Kidney epithelial cell (primary cell): ENCODE measurements around the gene COL19A1. TPM values are rescaled to one million over a fixed set of nuclear protein-coding genes. Genes with fewer than 3 reads are reported as not detected.

Experiments
- DNase-seq: peaks from one replicate; pipeline ENCODE4 v3.0.0-alpha.2; 2010; ENCODE audit warnings: low read depth
- H3K27me3 ChIP-seq: 2 replicates; pipeline ENCODE4 v1.6.0; 2011; ENCODE audit warnings: low read length; ENCODE audit not compliant: control insufficient read depth, insufficient read depth
- H3K36me3 ChIP-seq: 2 replicates; pipeline ENCODE4 v1.5.1; 2011; ENCODE audit warnings: low read length; ENCODE audit not compliant: control insufficient read depth, insufficient read depth
- H3K4me3 ChIP-seq: 2 replicates; pipeline ENCODE4 v1.5.1; 2011; ENCODE audit warnings: low read depth, mild to moderate bottlenecking, control low read depth, low read length
- CTCF ChIP-seq: IDR thresholded peaks from 2 replicates; pipeline ENCODE4 v1.5.1; 2011; ENCODE audit warnings: mild to moderate bottlenecking, moderate library complexity, low read length, control low read depth, inconsistent platforms; ENCODE audit not compliant: insufficient read depth, poor library complexity, severe bottlenecking
- total RNA-seq: library from RNA; depleted of rRNA; stranded (reverse); fragments of >200 nt; gene quantifications from 2 replicates; pipeline ENCODE4 v1.2.3, GENCODE V29; 2015

COL19A1 gene
- total RNA-seq, 1 donor from 2014 or later: not detected

DNA sequence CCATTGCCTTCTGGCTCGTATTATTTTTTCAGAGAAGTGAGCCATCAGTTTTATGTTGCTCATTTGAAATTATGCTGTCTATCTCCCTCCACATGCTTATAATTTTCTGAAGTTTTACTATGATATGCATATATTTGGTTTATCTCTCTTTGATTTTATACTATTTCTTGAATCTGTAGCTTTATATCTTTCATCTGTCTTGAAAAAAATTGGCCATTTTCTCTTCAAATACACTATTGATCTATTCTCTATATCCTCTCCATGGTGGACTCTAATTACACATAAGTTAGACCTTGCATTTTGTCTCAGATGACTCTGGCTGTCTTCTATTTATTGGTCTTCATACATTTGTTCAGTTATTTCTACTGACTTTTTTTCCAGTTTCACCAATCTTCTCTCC, 13.7 kb upstream of the COL19A1 start:
- no peaks in the 10 kb centered on the region for H3K36me3 ChIP-seq
- no peak for TF ChIP-seq CTCF
- no peak overlapping the region for H3K4me3 ChIP-seq
- no peaks in the 10 kb centered on the region for H3K27me3 ChIP-seq
- DNase-seq: no peak

DNA sequence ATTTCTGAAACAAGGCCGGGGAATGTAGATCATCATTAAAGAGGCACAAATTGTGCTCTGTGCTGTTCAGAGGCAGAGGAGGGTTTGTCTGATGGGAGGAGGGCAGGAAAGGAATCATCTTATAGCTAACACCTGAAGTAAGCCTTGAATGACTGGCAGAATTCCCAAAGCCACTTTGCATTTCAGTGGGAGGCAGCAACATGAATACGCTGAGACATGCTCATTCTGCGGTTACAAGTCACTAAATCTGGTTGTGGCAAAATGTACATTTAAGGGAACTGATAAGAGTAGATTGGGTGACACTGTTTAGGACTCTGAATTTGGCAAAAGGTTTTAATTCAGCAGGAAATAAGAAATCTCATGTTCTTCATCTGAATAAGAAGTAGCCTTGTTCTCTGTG, 4.4 kb upstream of the COL19A1 start:
- H3K27me3 ChIP-seq: peaks cover 2% of the 10 kb centered on the region
- no peak for DNase-seq
- TF ChIP-seq CTCF: no peak
- no peak overlapping the region for H3K4me3 ChIP-seq
- H3K36me3 ChIP-seq: no peaks in the 10 kb centered on the region

DNA sequence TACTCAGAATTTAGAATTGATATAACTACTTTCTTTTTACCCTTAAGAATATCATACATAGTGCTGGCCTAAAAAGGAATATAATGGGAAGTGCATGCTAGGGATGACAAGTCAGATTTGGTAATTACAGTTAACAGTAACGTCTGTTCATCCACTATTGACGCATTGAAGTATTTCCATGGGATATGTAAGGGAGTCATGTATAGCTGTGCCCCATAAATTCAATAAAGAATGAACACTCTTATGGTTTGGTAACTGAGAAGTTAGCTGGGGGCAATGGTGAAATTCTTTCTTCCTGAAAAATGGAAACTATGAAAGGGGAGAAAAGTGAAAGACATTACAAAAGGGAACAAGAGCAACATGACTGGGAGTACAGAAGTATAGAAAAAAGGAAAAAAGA, 2.6 kb upstream of the COL19A1 start:
- DNase-seq: no peak
- Histone ChIP-seq H3K27me3 (peaks cover 8% of the 10 kb centered on the region), H3K4me3 (no peak overlapping the region), H3K36me3 (no peaks in the 10 kb centered on the region)
- TF ChIP-seq CTCF: no peak

DNA sequence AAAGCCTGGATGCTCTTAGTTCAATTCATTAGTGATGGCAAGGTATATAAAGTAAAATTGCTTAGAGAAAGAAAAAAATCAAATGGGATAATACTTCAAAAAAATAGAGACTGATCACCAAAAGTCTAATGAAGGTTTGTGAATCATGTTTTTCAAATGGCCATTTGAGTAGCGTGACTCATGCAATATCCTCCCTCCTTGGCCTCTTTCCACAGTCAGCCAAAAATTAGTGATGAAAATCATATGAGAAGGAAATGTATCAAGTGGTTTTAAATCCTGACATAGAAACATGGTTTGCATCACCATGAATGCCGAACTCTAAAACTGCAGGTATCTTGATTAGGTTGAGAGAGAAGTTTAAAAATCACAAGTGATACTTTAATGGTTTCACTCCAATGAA, 1.2 kb upstream of the COL19A1 start:
- no peak overlapping the region for H3K4me3 ChIP-seq
- peaks cover 8% of the 10 kb centered on the region for H3K27me3 ChIP-seq
- H3K36me3 ChIP-seq: no peaks in the 10 kb centered on the region
- no peak for TF ChIP-seq CTCF
- no peak for DNase-seq

GRCh38 chr6:69866770-69867638, 648 bp downstream of the COL19A1 start:
- peak; percentile 6 for TF ChIP-seq CTCF
- peak overlapping the region; percentile 52 for H3K4me3 ChIP-seq
- no peaks in the 10 kb centered on the region for H3K36me3 ChIP-seq
- DNase-seq: no peak
- peaks cover 8% of the 10 kb centered on the region for H3K27me3 ChIP-seq

- no peak for DNase-seq
- H3K27me3 ChIP-seq: peaks cover 8% of the 10 kb centered on the region
- H3K4me3 ChIP-seq: peak overlapping the region; percentile 52
- no peaks in the 10 kb centered on the region for H3K36me3 ChIP-seq
- TF ChIP-seq CTCF: no peak
Measured at GRCh38 chr6:69867639-69867976, 1.3 kb downstream of the COL19A1 start.
